B cell (primary cell): ENCODE results near the gene CEP112.

Experiments used
- EZH2 ChIP-seq: IDR thresholded peaks from 2 replicates; pipeline ENCODE4 v1.6.1; 2012; ENCODE audit warnings: borderline replicate concordance, low read depth, mild to moderate bottlenecking, moderate library complexity, low read length; ENCODE audit not compliant: insufficient read depth, poor library complexity, severe bottlenecking
- TF ChIP-seq, protein P1 (sequence below): fragments of 200-600 bp; IDR thresholded peaks from one replicate; pipeline ENCODE4 v1.8.0; 2022; ENCODE audit warnings: antibody characterized with exemption, mild to moderate bottlenecking

- TF ChIP-seq, protein P1, sequence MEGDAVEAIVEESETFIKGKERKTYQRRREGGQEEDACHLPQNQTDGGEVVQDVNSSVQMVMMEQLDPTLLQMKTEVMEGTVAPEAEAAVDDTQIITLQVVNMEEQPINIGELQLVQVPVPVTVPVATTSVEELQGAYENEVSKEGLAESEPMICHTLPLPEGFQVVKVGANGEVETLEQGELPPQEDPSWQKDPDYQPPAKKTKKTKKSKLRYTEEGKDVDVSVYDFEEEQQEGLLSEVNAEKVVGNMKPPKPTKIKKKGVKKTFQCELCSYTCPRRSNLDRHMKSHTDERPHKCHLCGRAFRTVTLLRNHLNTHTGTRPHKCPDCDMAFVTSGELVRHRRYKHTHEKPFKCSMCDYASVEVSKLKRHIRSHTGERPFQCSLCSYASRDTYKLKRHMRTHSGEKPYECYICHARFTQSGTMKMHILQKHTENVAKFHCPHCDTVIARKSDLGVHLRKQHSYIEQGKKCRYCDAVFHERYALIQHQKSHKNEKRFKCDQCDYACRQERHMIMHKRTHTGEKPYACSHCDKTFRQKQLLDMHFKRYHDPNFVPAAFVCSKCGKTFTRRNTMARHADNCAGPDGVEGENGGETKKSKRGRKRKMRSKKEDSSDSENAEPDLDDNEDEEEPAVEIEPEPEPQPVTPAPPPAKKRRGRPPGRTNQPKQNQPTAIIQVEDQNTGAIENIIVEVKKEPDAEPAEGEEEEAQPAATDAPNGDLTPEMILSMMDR = no peak
- TF ChIP-seq EZH2 = no peak
These were observed 593.2 kb downstream of the CEP112 start for GRCh38 chr17:65598746-65599145.
